Heart left ventricle (tissue), 13 donors: ENCODE results near the gene LRATD1.

Experiments
- POLR2A ChIP-seq, 2 donors: fragments of 450-650 bp; IDR thresholded peaks; one replicate each; pipeline ENCODE4 v1.6.1; 2017; ENCODE audit warnings: antibody characterized with exemption in 2 of 2, mild to moderate bottlenecking in 2 of 2, moderate library complexity in 2 of 2
- TF ChIP-seq, protein P1 (sequence below), 12 donors: fragments of 200-600 bp; sonication (generic) in 4 of 12; IDR thresholded peaks; one replicate each; pipeline versions ENCODE4 v1.5.0 to v1.8.0; 2018 to 2022; ENCODE audit warnings: antibody characterized with exemption in 12 of 12, mild to moderate bottlenecking in 5 of 12
- donor health status: ischemic (EF 13 %, LVEDD 7.1; RV severe dilation, severe dysfunction).
- donor health status: DM: no; HTN: yes; CAD: no.
- donor health status: DM: no; HTN: no; CAD: no.
- donor health status: ischemic (EF 25% LVEDD 6.9; RV normal size, moderate dysfunction).
- donor health status: ischemic (EF 25% LVEDD 5.7; RV mildly dilated, moderate dysfunction).
- donor health status: ischemic (EF 35%, LVEDD 5.7; RV mildly dilated, moderate dysfunction).
- donor health status: nonischemic (EF 11% LVEDD 7.7; RV severe dilation, severe dysfunction).
- donor health status: DM: yes; HTN: yes; CAD: no.
- donor health status: PGD.
- donor health status: ischemic (EF 29% LVEDD 5.4; RV normal size, mild dysfunction).
- donor health status: nonischemic (EF 23%, LVEDD 6.1; RV moderate dilation, normal function).

- no peak for TF ChIP-seq POLR2A (IDR thresholded peaks at IDR 0.05)
- TF ChIP-seq, protein P1, sequence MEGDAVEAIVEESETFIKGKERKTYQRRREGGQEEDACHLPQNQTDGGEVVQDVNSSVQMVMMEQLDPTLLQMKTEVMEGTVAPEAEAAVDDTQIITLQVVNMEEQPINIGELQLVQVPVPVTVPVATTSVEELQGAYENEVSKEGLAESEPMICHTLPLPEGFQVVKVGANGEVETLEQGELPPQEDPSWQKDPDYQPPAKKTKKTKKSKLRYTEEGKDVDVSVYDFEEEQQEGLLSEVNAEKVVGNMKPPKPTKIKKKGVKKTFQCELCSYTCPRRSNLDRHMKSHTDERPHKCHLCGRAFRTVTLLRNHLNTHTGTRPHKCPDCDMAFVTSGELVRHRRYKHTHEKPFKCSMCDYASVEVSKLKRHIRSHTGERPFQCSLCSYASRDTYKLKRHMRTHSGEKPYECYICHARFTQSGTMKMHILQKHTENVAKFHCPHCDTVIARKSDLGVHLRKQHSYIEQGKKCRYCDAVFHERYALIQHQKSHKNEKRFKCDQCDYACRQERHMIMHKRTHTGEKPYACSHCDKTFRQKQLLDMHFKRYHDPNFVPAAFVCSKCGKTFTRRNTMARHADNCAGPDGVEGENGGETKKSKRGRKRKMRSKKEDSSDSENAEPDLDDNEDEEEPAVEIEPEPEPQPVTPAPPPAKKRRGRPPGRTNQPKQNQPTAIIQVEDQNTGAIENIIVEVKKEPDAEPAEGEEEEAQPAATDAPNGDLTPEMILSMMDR (IDR thresholded peaks at IDR 0.05), result no peak
Observed at GRCh38 chr2:14614017-14614416, 18.5 kb upstream of the LRATD1 start.
